ENCODE data around the gene TNFAIP2. TPM values are rescaled to one million over a fixed set of nuclear protein-coding genes. Genes with fewer than 3 reads are reported as not detected.

TNFAIP2 gene
- polyA plus RNA-seq, 3 donors = 22.4 to 29.4 (median 23.1) TPM

DNA sequence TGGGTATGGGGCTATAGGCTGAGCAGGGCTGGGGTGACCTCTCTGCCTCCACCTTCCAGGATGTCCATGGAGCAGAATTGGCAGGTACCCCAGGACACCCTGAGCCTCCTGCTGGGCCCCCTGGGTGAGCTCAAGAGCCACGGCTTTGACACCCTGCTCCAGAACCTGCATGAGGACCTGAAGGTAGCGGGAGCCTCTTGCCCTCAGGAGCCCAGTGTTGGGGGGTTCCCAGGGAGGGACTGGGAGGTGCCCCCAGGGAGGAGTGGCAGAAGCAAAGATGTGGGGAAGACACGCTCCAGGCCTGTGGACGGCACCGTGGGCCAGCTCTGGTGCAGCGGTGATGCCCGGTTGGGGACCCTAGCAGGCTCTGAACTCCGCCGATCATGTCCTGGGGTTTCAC, 8.3 kb downstream of the TNFAIP2 start:
- DNase-seq (ENCODE audit: low read depth in 3 of 3, low spot score in 2 of 3) = no peak

DNA sequence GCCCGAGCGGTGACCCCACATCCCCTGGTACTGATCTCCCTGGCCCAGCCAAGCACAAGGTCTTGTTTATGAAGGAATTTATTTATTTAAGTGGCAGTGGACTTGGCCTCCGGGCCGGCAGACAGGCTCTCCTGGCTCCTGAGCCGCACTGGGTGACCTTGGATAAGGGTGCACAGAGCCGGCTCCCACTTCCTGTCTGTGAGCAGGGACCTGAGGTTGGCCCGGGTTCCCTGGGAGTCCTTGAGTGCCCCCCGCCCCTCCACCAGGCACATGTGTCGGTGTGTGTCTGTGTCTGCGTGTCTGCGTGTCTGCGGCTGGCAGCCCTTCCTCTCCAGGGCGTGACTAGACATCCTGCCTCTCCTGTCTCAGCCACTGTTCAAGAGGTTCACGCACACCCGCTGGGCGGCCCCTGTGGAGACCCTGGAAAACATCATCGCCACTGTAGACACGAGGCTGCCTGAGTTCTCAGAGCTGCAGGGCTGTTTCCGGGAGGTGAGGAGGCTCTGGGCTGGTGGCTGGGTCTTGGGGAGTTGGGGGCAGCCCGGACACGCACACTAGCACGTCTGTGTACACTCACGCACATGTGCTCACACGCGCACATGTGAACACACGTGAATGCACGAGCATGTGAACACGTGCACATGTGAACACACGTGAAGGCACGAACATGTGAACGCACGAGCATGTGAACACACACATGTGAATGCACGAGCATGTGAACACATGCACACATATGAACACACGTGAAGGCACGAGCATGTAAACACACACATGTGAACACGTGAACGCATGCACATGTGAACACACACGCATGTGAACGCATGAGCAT, 9.3 kb downstream of the TNFAIP2 start:
- no peak for DNase-seq (ENCODE audit: low read depth in 3 of 3, low spot score in 2 of 3)

DNA sequence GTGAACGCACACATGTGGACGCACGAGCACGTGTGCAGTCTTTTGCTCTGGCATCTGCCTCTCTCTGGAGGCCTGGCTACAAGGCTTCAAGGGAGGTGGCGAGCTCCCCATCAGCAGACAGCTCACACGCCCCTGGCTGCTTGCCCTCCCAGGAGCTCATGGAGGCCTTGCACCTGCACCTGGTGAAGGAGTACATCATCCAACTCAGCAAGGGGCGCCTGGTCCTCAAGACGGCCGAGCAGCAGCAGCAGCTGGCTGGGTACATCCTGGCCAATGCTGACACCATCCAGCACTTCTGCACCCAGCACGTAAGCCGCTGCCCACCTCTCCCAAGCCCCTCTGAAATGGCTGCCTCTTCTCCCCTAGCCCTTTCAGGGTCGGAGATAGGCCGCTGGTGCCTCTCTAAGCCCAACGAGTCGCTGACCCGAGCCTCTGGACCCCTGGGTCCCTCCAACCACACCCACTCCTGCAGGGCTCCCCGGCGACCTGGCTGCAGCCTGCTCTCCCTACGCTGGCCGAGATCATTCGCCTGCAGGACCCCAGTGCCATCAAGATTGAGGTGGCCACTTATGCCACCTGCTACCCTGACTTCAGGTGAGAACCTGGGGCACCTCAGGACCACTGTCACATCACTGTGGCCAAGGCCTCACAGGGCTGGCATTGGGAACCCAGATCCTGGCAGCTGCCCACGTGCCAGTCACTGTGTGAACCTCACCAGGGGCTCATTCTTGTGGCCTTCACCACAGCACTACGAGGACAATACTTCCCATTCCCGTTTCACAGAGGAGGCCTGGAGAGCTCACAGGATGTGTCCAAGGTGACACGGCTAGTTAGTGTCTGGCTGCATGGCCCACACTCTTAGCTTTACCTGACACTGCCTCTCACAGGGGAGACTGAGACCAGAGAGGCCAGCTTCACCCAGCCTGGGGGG, 10.2 kb downstream of the TNFAIP2 start:
- no peak for DNase-seq (ENCODE audit: low read depth in 3 of 3, low spot score in 2 of 3)

DNA sequence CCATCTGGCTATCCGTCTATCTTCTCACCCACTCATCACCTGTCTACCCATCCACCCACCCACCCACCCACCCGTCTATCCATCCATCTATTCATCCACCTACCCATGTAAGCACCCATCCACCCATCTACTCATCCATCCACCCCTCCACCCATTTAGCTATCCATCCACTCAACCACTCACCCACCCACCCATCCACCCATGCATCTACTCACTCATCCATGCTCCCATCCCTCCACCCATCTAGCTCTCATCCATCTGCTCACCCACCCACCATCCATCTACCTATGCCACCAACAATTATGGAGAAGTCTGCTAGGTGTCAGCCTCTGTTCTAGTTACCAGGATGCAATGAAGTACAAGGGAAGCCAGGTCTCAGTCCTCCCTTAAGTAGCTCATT, 11.1 kb downstream of the TNFAIP2 start:
- DNase-seq (ENCODE audit: low read depth in 3 of 3, low spot score in 2 of 3) = no peak

DNA sequence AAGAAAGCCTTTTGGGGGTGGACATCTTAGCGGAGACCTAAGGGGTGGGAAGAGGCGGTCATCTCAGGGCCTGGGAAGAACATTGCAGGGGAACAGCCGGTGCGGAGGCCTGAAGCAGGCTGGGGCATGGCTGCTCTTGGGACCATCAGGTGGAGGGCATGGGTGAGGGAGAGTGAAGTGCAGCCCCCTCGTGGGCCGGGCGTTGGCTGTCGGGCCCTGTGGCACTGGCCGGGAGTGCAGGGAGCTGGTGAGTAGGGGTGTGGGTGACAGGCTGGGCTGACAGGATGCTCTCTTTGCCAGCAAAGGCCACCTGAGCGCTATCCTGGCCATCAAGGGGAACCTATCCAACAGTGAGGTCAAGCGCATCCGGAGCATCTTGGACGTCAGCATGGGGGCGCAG, 11.7 kb downstream of the TNFAIP2 start:
- DNase-seq (ENCODE audit: low read depth in 3 of 3, low spot score in 2 of 3) = no peak

DNA sequence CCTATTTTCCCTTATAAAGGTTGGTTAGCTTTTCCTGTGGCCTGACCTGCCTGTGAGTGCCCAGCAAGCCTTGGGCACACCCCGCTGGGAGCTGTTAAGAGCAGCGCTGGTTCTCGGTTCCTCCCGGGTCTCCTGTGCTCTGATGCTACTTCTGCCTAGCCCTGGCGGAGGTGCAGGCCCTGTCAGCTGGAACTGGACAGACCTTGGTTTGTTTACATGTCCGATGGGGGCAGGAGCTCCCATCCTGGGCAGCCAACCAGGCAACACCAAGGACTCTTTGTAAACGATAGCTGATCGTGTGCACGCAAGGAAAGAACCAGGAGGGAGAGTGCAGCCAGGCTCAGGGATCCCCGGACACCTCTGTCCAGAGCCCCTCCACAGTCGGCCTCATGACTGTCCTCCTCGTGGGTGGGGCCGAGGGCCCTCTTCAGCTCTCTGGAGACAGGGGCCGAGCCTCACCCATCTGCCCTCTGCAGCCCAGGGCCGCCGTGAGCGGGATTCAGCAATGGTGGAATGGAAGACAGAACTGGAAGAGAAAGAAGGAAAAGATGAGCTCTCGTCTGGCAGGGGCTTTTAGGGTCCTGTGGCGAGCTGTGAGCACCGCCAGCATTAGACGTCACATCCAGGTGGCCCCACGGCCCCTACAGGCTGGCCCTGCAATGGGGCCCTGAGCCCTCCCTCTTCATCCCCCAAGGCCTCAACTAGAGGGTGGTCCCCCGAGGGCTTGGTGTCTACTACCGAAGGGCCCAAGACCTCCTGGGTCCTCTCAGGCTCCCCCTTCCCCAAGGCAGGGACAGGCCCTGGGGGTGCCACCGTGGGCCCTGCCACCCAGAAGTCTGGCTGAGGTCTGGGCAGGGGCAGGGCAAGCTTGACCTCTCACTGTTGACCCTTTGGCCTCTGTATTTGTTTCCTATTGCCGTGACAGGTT, 12.3 kb downstream of the TNFAIP2 start:
- DNase-seq (ENCODE audit: low read depth in 3 of 3, low spot score in 2 of 3) = no peak

DNA sequence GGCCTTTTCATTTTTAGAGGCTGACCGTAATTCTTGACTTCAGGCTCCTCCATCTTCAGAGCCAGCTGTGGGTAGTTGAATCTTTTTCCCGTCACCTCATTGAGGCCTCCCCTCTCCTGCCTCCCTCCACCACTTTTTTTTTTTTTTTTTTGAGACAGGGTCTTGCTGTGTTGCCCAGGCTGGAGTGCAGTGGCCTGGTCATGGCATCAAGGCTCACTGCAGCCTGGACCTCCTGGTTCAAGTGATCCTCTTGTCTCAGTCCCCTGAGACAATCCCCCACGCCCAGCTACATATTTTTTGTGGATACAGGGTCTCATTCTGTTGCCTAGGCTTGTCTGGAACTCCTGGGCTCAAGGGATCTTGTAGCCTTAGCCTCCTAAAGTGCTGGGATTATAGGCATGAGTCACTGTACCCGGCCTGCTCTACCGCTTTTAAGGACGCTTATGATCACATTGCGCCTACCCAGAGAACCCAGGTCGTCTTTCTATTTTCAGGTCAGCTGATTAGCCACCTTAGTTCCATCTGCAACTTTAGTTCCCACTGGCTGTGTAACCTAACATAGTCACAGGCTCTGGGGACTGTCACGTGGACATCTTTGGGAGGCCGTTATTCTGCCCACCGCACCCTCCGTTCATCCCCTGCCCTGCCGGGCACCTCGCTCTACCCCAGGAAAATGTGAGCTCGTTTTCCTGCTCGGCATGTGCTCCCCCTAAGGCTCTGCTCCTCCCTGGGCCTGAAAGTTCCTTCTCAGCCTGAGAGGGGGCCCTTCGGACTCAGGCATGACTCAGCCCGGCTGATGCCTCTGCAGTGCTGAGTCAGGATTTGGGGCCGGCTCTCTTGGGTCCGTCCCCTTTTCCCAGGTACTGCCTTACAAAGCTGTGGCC, 13.4 kb downstream of the TNFAIP2 start:
- DNase-seq (ENCODE audit: low read depth in 3 of 3, low spot score in 2 of 3) = no peak

DNA sequence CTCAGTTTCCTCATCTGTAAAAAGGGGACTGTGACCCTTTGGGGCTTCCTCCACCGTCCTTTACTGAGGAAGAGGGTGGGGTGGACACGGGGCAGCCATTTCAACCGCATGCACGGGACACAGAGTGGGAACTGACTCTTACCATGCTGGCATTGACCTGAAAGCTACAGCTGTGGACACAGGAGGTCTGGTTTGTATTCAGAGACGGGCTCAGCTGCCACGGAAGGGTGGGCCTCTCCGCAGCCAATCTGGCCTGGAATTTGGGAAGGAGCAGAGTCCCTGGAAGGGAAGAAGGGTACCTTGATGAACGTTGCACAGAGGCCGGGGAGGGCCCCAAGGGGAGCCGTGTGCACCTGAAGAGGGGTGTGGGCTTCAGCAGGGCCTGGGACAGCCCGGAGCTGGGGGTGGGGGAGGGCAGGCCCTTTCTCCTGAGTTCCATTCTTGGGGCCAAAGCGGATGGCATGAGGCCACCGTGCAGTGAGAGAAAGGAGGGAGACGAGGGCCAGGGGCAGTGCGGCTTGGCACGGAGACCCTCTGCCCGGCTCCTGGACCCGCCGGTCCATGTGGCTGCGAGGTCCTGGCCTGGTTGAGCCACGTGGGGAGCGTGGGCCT, 14.5 kb downstream of the TNFAIP2 start:
- DNase-seq (ENCODE audit: low read depth in 3 of 3, low spot score in 2 of 3) = no peak

DNA sequence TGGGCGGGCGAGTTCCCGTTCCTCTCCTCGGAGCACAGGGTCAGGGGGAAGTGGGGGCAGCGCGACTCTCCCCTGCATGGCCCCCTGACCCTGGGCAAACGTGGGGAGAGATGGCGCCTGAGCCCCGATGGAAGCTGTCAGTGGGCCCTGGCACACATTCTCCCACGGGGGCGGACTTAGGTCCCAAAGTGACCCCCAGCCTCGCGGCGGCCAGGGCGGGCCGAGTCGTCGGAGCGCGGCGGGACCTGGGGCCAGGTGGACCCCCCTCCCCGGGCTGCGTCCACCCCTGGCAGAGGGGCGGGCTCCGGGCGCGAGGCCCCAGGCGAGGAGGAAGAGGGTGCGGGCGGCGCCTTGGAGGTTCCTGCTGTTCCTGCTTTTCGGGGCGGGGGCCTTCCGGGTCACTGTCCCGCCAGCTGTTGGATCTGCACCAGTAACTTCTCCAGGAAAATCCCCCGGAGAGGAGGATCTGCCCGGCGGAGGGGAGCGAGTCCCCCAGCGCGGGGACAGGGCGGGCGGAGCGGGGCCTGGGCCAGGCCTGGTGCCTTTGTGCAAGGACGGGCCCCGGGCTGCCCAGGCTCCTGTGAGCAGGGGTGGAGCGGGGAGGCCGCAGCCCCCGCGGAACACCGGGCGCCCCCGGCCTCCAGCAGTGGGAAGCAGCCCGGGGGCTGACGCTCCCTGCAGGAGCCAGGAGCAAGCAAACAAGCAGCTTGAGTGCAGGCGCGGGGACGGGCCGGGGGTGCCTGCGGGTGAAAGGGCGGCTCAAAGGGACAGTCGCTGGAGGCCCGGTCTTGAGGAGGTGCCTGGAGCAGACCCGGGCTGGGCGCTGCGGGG, 15.3 kb downstream of the TNFAIP2 start:
- DNase-seq (ENCODE audit: low read depth in 3 of 3, low spot score in 2 of 3) = no peak

DNA sequence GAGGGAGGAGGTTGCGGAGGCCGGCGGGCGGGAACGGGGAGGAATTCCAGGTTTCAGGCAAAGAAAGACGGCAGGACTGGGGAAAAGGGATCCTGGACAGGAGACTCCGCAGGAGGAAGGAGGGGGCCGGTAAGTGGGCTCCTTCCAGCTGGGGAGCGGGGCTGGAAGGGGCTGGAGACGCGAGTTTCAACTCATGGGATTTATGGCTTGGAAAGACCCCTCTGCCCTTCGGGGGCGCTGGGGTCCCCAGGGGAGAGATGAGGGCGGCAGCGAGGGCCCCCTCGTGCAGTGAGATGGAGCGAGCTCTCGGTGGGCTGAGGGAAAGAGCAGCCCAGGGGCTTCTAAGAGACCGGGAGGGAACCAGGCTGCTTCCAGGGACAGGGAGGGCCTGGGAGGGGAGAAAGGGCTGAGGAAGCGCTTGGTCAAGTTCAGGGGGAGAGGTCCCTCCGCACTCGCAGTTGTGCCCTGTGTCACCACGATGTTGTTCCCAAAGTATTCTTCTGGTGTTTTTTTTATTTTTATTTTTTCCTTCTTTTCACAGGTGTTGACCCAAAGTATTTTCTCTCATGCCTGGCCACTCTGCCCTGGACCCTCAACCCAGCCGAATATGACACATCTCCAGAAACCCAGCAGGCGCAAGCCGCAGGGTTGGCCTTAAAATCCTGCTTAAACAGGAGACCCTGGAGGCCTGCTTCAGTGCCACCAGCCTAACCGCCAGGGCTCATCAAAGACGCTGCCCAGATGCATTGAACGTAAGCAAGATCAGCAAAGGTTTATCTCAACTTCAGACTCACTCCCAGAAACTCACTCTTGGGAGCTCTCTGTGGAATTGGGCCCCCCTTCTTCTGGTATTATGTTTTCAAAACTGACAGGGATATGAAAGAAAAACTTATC, 16.1 kb downstream of the TNFAIP2 start:
- DNase-seq (ENCODE audit: low read depth in 3 of 3, low spot score in 2 of 3) = no peak

DNA sequence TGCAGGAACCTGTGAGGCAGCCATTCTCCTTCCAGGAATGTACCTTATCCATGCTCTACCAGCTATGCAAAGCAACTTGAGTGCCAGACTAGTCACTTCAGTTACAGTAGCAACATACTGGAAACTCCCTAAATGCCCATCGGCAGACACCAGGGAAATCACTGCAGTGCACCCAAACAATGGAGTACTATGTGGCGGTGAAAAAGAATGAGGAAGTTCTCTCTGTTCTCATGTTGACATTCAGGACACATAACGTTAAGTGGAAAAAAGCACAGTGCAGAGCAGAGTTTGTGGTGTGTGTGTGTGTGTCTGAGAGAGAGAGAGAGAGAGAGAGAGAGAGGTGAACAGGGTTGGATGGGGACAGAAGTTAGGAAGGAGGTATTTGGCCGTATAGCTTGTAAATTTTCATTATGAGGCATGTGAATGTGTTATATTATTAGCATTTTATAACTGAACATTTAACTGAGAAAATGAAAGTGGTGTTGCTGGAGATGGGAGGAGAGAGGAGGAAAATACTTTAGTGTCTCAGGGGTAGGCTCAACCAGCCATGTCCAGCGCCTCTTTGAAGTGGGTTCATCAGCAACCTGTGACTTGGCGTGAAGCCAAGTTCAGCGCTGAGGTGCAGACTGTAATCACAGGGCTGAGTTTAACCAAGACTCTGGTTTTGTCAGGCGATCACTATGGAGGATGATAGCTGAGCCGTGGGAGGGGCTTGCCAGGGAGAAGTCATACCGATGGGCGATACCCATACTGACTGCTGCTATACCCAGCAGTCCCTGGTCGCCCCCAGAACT, 17.3 kb downstream of the TNFAIP2 start:
- no peak for DNase-seq (ENCODE audit: low read depth in 3 of 3, low spot score in 2 of 3)

DNA sequence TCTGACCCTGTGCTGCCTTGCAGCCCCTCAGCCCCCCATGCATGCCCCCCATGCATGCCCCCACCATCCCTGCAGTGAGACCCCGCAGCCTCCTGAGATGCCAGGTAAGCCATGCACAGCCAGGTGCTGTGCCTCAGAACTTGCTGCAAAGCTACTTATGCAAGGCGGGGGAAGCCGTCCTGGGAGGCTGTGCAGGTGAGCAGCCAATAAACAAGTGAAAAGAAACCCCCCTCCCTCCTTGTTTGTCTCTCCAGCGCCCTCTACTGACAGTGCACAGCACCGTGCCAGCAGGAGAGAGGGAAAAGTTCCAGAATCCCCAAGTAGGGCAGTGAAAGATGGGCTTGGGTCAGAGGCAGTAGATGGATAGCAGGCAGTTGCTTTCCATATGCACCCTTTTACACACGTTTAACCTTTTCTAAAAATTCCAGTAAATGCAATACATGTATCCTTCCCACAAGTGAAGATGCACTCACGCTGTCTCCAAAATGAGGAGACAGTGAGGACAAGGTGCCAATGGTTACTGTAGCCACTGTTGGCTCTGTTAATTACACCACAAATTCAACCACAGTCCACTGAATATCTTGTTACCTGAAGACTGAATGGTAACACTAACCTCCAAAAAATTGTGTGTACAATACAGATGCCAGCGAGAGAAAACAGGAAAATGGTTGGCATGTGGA, 18.0 kb downstream of the TNFAIP2 start:
- DNase-seq (ENCODE audit: low read depth in 3 of 3, low spot score in 2 of 3) = no peak

DNA sequence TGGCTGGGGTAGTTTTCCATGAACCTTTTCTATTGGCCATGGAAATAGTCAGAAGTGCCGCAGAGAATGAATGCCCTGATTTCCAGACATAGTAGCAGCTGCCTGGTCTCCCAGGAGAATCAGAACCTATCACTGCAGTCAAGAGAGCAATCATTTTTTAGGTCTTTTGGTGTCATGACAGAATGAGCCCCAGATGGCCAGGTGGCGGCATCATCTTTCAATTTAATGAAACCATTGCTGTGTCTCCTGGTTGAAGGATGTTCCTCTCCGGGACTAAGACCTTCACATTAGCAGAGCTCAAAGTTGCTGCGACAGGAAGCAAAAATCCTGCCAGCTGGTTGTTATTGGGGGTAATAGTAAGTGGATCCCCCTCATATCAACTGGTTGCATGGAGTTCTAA, 18.8 kb downstream of the TNFAIP2 start:
- no peak for DNase-seq (ENCODE audit: low read depth in 3 of 3, low spot score in 2 of 3)

DNA sequence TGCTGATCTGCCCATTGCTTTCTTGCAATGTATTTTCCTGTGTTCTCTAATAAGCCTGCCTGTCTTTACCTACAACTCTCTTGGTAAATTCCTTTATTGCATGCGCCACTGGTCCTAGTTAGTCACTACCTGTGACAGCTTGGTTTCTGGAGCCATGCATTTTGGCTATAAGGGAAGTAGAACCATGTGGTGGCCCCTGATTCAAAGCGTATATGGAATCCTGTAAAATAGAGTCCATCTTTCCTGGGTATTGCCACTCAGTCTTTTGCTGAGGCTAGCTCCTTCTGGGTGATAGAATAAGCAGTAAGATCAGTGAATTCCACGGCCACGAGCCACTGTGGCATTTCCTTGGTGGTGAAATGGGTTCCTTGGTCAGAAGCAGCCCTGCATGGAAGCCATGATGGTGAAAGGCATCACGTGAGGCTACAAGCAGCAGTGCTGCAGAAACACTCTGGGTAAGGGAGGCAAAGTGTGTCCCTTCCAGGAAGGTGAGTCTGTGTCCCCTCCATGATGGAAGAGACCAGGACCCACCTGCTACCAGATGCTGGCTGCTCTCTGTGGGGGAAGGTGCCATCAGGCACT, 19.6 kb downstream of the TNFAIP2 start:
- no peak for DNase-seq (ENCODE audit: low read depth in 3 of 3, low spot score in 2 of 3)

DNA sequence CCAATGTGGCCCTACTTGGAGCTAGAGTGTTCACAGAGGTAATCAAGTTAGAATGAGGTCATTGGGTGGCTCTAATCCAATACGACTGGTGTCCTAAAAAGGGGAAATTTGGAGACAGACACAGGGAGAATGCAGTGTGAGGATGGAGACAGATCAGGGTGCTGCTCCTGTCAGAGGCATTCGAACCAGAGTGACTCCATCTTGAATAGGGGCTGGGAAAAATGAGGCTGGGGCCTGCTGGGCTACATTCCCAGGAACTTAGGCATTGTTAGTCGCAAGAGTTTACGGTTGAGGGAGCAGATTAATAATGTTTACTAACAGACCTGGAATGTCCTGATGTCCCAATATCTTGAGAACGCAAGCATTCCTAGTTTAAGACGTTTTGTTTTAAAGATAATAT, 20.2 kb downstream of the TNFAIP2 start:
- DNase-seq (ENCODE audit: low read depth in 3 of 3, low spot score in 2 of 3) = no peak

DNA sequence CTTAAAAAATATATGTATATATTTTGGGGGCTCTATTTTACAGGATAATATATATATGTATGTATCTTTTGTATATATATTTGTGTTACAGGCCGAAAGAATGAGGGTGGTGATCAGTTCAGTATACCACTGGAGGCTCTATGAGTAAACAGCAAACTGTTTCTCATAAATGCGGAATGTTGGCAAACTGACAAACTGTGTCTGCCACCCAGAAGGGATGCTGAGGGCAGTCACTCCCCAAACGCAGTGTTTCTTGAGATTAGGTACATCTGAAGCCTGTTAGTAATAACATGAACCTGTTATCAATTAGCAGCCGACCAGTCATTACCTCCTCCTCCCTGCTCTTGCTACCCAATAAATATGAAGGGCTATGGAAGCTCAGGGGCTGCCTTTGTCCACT, 20.8 kb downstream of the TNFAIP2 start:
- no peak for DNase-seq (ENCODE audit: low read depth in 3 of 3, low spot score in 2 of 3)
